Ovary (tissue), 3 donors: ENCODE measurements around the gene GJD4.

Source experiments
- CTCF ChIP-seq, 3 donors: fragments of 450-650 bp in 2 of 3; fragments of 200-600 bp in 1 of 3; IDR thresholded peaks; one replicate each; pipeline versions ENCODE4 v1.5.1 to v1.8.0; 2016 to 2022; ENCODE audit warnings: antibody characterized with exemption in 3 of 3, mild to moderate bottlenecking in 1 of 3
- EP300 ChIP-seq: sonication (generic); formaldehyde crosslinking; IDR thresholded peaks from one replicate; pipeline ENCODE4 v1.6.1; 2017; ENCODE audit warnings: antibody characterized with exemption
- POLR2A ChIP-seq: fragments of 450-650 bp; IDR thresholded peaks from one replicate; pipeline ENCODE4 v1.6.1; 2017; ENCODE audit warnings: antibody characterized with exemption, mild to moderate bottlenecking, moderate library complexity
- donor health status: DM: no; HTN: no; CAD: no.

GRCh38 chr10:35592441-35592840 is 12.7 kb upstream of the GJD4 start:
- TF ChIP-seq CTCF (IDR thresholded peaks at IDR 0.05) (no peak), POLR2A (no peak), EP300 (no peak)
